ENCODE measurements around the gene KIF13A. TPM values are rescaled to one million over a fixed set of nuclear protein-coding genes. Genes with fewer than 3 reads are reported as not detected.
"Not testable (repeated sequence)": the region's sequence is repeated elsewhere in the genome, so short reads cannot be mapped to it uniquely, and the experiment has no call there.

The KIF13A gene
- total and polyA plus RNA-seq, 9 of the 15 experiments (the other 6 are each of a cell fraction or from before 2014, with no cell fraction given), result 3.6 to 44.3 (median 29.7) TPM

GRCh38 chr6:17808609-17809008 is 178.8 kb downstream of the KIF13A start:
- ATAC-seq (no peak), FAIRE-seq (no peak), DNase-seq (ENCODE audit: extremely low read depth in 1 of 4, low spot score in 3 of 4) (no peak)
- Histone ChIP-seq H3K27ac (ENCODE audit: extremely low read depth, low read depth, low read length) (no peak overlapping the region), H3K4me3 (no peak overlapping the region), H2AFZ (ENCODE audit: low read depth, low read length) (no peak overlapping the region), H3K79me2 (ENCODE audit: control insufficient read depth, insufficient read depth, low read length) (no peaks in the 10 kb centered on the region), H3K27me3 (ENCODE audit: control insufficient read depth in 2 of 2, insufficient read depth in 2 of 2, low read length in 2 of 2) (no peaks in the 10 kb centered on the region), H3K36me3 (ENCODE audit: control insufficient read depth, insufficient read depth, low read length) (peaks cover 44% of the 10 kb centered on the region; the same call in 2 of the 3 replicates), H3K9ac (ENCODE audit: insufficient read depth in 1 of 2, low read depth in 2 of 2, low read length in 2 of 2) (no peak overlapping the region), H3K9me3 (replicated peaks; ENCODE audit: control insufficient read depth, insufficient read depth, low read depth, low read length) (no peaks in the 10 kb centered on the region), H3K4me2 (ENCODE audit: insufficient read depth, low read length) (no peak overlapping the region), H3K9me1 (ENCODE audit: control insufficient read depth, insufficient read depth, low read length) (no peaks in the 10 kb centered on the region), H4K20me1 (replicated peaks; ENCODE audit: control insufficient read depth, insufficient read depth, low read length) (no peaks in the 10 kb centered on the region), H3K4me1 (replicated peaks in 1 of 2; ENCODE audit: control insufficient read depth in 2 of 2, insufficient read depth in 2 of 2, low read length in 2 of 2) (no peaks in the 10 kb centered on the region)
- ChIA-PET CTCF (ENCODE audit: low intra/inter-chr PET ratio) (no interaction called here), POLR2A (interaction anchor here (0.7 kb wide), 1 partner anchor 22 kb away, joined by 3 read pairs; no protein-coding TSS in a partner anchor)
- no peak for TF ChIP-seq TCF7L2 (IDR thresholded peaks at IDR 0.05; ENCODE audit: low read depth, low read length)
- in situ Hi-C loops (cut with MboI), result loop anchor here (5.0 kb wide), 1 partner anchor 651 kb away; no protein-coding TSS in a partner anchor
- 87% methylated on average over 5 of the region's 5 CpGs for WGBS (ENCODE audit: insufficient coverage, low coverage, missing lambda C conversion rate)
- intact Hi-C loops (cut with micrococcal nuclease), result loop anchor here (10.0 kb wide), 1 partner anchor 696 kb away; no protein-coding TSS in a partner anchor
- no TSS peak for BruUV-seq (replicated peaks)

DNA sequence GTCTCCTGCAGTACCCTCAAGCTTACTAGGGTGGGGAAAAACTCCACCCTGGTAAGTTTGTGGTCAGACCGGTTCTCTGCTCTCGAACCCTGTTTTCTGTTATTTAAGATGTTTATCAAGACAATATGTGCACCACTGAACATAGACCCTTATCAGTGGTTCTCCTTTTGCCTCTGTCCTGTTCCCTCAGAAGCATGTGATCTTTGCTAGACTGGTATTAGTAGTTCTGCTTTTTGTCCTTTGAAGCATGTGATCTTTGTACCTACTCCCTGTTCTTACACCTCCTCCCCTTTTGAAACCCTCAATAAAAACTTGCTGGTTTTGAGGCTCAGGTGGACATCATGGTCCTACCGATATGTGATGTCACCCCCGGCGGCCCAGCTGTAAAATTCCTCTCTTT is 180.0 kb downstream of the KIF13A start:
- ATAC-seq; H3K9ac ChIP-seq (ENCODE audit: insufficient read depth in 1 of 2, low read depth in 2 of 2, low read length in 2 of 2); CTCF ChIA-PET (ENCODE audit: low intra/inter-chr PET ratio); H3K79me2 ChIP-seq (ENCODE audit: control insufficient read depth, insufficient read depth, low read length); H3K4me3 ChIP-seq; H3K27me3 ChIP-seq (ENCODE audit: control insufficient read depth in 2 of 2, insufficient read depth in 2 of 2, low read length in 2 of 2); BruUV-seq (replicated peaks); POLR2A ChIA-PET; FAIRE-seq; H3K4me2 ChIP-seq (ENCODE audit: insufficient read depth, low read length); H3K9me1 ChIP-seq (ENCODE audit: control insufficient read depth, insufficient read depth, low read length); DNase-seq (ENCODE audit: extremely low read depth in 1 of 4, low spot score in 3 of 4); H3K27ac ChIP-seq (ENCODE audit: extremely low read depth, low read depth, low read length); H2AFZ ChIP-seq (ENCODE audit: low read depth, low read length); H3K4me1 ChIP-seq (replicated peaks in 1 of 2; ENCODE audit: control insufficient read depth in 2 of 2, insufficient read depth in 2 of 2, low read length in 2 of 2); H3K9me3 ChIP-seq (replicated peaks; ENCODE audit: control insufficient read depth, insufficient read depth, low read depth, low read length); H4K20me1 ChIP-seq (replicated peaks; ENCODE audit: control insufficient read depth, insufficient read depth, low read length): not testable (repeated sequence)
- intact Hi-C loops (cut with micrococcal nuclease), result loop anchor here (10.0 kb wide), 1 partner anchor 697 kb away; no protein-coding TSS in a partner anchor
- WGBS (ENCODE audit: insufficient coverage, low coverage, missing lambda C conversion rate), result 68% methylated on average over 5 of the region's 5 CpGs
- in situ Hi-C loops (cut with MboI), result loop anchor here (5.0 kb wide), 1 partner anchor 650 kb away; no protein-coding TSS in a partner anchor
- H3K36me3 ChIP-seq (ENCODE audit: control insufficient read depth, insufficient read depth, low read length), result peaks cover 47% of the 10 kb centered on the region
- peak; percentile 81 for TF ChIP-seq MAX (CRISPR knock-in tag; IDR thresholded peaks at IDR 0.05)
- peak; percentile 77 for TF ChIP-seq L3MBTL2 (IDR thresholded peaks at IDR 0.05)
